ENCODE data around the gene TIMELESS. TPM values are rescaled to one million over a fixed set of nuclear protein-coding genes. Genes with fewer than 3 reads are reported as not detected.

The TIMELESS gene, protein sequence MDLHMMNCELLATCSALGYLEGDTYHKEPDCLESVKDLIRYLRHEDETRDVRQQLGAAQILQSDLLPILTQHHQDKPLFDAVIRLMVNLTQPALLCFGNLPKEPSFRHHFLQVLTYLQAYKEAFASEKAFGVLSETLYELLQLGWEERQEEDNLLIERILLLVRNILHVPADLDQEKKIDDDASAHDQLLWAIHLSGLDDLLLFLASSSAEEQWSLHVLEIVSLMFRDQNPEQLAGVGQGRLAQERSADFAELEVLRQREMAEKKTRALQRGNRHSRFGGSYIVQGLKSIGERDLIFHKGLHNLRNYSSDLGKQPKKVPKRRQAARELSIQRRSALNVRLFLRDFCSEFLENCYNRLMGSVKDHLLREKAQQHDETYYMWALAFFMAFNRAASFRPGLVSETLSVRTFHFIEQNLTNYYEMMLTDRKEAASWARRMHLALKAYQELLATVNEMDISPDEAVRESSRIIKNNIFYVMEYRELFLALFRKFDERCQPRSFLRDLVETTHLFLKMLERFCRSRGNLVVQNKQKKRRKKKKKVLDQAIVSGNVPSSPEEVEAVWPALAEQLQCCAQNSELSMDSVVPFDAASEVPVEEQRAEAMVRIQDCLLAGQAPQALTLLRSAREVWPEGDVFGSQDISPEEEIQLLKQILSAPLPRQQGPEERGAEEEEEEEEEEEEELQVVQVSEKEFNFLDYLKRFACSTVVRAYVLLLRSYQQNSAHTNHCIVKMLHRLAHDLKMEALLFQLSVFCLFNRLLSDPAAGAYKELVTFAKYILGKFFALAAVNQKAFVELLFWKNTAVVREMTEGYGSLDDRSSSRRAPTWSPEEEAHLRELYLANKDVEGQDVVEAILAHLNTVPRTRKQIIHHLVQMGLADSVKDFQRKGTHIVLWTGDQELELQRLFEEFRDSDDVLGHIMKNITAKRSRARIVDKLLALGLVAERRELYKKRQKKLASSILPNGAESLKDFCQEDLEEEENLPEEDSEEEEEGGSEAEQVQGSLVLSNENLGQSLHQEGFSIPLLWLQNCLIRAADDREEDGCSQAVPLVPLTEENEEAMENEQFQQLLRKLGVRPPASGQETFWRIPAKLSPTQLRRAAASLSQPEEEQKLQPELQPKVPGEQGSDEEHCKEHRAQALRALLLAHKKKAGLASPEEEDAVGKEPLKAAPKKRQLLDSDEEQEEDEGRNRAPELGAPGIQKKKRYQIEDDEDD
- 4.6 and 17.5 TPM in 2 replicates for total RNA-seq

DNA sequence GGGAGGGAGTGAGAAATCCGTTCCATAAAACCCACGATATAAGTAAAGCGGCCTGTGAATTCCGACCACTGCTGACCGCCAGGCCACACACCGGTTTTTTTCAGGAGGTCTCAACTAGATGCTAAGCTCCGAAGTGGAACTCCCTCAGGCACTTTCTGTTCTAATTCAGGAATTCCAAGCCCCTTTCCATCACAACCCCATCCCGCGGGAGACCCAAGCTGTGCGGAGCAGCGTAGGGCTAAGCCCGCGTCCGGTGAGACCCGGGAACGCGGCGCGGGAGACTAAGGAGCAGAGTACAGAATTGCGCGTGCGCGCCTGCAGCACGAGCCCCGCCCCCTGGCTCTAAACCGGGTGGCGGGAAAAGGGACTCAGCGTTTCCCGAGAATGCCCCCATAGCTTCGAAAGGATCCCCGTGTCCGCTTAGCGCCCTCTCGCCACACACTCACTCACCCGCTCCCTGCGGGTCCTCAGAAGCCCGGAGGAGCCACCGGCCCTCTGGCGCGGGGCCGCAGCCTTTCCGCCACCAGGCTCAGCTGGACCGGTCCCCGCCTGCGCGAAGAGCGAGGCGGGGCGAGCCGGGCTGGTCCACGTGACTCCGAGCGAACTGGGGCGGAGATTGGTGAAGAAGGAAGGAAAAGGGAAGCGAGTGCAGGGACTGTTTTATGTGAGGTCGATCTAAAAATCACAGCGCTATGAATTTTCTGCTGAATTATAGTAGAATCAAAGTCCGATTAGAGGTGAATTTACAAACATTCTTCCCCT is at the start of gene TIMELESS:
Gene TIMELESS (minus strand): TSS at position 567 of the 762 bp plus-strand sequence. CDS start 15,256 bp downstream, outside the sequence.

DNA sequence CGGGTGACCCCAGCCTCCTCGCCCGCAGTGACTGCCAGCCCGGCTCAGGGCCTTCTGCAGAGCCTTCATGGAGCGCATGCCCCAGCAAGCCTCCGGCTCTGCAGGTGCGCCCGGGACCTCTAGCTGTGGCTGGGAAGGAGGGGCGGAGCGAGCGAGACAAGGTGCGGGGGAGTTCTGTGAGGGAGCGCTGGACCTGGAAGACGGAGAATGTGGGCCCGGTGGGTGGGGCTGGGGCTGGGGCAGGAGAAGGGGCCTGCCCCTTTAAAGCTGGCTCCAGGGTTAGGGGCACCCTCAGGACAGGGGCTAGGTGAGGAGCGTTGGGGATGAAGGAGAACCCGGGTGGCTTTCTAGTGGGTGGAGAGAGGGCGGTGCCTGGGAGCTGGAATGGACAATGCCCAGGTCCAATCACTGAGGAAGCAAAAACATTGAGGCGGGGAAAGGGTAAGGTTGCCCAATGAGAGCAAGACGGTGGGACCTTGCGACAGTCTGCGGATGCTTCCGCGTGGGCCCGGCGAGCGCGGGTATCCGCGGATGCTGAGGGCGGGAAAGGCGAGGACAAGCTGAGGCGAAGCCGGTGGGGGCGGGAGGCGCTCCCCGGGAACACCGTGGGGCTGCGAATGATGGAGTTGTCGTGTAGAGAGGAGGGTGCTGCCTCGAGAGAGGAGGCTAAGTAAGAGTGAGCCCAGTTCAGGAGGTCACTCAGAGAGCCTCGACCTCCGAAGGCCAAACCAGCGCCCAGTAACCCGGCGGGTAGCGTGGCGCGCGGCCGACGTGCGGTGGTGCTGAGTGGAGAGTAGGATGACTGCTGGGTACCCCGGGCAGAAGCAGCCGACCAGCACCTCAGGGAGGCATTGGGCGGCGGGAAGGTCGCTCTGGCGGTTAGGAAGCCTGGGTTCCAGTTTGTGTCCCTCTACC is 39.1 kb upstream of the TIMELESS start, which contains the start of gene GLS2:
Gene GLS2 (minus strand): TSS at position 121 of the 915 bp plus-strand sequence. CDS start 43 bp downstream, at position 78.

DNA sequence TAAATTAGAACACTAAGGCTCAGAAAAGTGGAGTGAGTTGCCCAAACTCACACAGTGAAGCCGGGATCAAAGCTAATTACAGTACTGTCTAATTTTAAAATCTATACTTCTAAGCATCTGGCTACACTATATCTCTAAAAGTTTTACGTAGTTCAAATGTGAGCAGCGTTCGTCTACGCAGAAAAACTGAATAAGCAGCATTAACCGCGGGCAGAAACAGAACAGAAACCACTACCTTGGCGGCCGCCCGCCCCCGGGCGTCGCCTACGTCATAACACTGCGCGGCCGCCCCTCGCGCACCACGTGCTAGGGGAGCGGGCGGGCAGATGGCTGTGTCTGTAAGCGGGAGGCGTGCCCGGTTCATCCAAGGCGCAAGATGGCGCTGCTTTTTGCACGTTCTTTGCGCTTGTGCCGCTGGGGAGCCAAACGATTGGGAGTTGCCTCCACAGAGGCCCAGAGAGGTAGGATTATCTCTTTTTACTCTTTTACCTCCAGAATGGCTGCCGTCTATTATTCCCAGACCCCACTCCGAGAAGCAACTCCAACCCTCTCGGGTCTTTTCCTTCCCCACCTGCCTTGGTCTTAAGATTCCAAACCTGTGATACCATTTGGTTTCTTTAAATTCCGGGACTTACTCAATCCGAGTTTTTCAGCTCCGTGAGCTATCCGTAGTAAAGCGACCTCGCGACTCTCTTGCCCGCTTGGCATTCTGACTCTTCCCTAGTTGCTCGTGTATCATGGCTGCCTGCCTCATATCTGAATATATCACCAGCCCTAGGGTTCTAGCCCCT is 19.2 kb upstream of the TIMELESS start, which contains the start of gene SPRYD4:
Gene SPRYD4 (plus strand): TSS at position 363 of the 791 bp plus-strand sequence. CDS start 14 bp downstream, at position 377.

DNA sequence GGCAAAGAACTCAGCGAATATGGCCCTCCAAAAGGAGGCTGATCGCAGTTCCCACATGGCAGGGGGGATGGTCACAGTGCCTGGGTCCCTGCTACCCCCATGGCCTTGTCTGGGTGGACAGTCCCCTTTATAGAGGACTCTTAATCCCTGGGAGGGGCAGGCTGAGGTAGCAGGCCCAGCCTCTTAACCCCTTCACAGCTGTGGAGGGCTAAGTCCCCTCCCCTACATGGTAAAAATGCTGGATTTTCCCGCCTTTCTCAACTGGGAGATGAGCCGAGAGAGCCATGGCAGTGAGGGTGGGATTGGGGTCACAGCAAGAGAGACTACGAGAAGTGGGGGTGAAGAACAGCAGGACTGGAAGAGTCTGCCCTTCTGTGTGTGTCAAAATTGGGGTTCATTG is 5.3 kb upstream of the TIMELESS start, which contains the start of gene MIP:
Gene MIP (minus strand): TSS at position 101 of the 400 bp plus-strand sequence. CDS start 44 bp downstream, at position 57.

Other genes with a start within 250 kb of the TIMELESS start
- 82.5 and 144 TPM in 2 replicates for gene RNF41, start 227.5 kb downstream of the TIMELESS start, total RNA-seq
- gene NABP2, start 225.1 kb downstream of the TIMELESS start, total RNA-seq = 27.0 and 29.2 TPM in 2 replicates
- gene SLC39A5, start 219.4 kb downstream of the TIMELESS start, total RNA-seq = not detected in 2 replicates
- 14.0 and 15.9 TPM in 2 replicates for gene ANKRD52, start 191.0 kb downstream of the TIMELESS start, total RNA-seq
- gene COQ10A, start 182.5 kb downstream of the TIMELESS start, total RNA-seq = 8.6 and 11.9 TPM in 2 replicates
- 99.2 and 103 TPM in 2 replicates for gene CS, start 149.1 kb downstream of the TIMELESS start, total RNA-seq
- gene CNPY2, start 133.4 kb downstream of the TIMELESS start, total RNA-seq = 47.8 and 76.2 TPM in 2 replicates
- 21.5 and 30.3 TPM in 2 replicates for gene PAN2, start 115.4 kb downstream of the TIMELESS start, total RNA-seq
- 0.50 and 0.58 TPM in 2 replicates for gene IL23A, start 110.5 kb downstream of the TIMELESS start, total RNA-seq
- 291 and 409 TPM in 2 replicates for gene STAT2, start 89.3 kb downstream of the TIMELESS start, total RNA-seq
- not detected in 2 replicates for gene APOF, start 86.6 kb downstream of the TIMELESS start, total RNA-seq
- not detected in 2 replicates for gene MIP, start 5.2 kb upstream of the TIMELESS start, total RNA-seq
- gene SPRYD4, start 19.2 kb upstream of the TIMELESS start, total RNA-seq = 1.7 and 2.2 TPM in 2 replicates
- gene GLS2, start 38.7 kb upstream of the TIMELESS start, total RNA-seq = under 0.01 and 0.73 TPM in 2 replicates
- 16.4 and 18.2 TPM in 2 replicates for gene RBMS2, start 72.4 kb upstream of the TIMELESS start, total RNA-seq
- 29.9 and 38.7 TPM in 2 replicates for gene BAZ2A, start 180.9 kb upstream of the TIMELESS start, total RNA-seq
- gene ATP5F1B, start 196.6 kb upstream of the TIMELESS start, total RNA-seq = 542 and 611 TPM in 2 replicates
- gene PTGES3, start 238.9 kb upstream of the TIMELESS start, total RNA-seq = 52.3 and 113 TPM in 2 replicates

Data from smooth muscle cell of trachea (primary cell).